Hepatocyte (in vitro differentiated cells): ENCODE measurements around the gene DNAJC8.

Source experiments
- CTCF ChIP-seq: fragments of 200-600 bp; sonication (generic); IDR thresholded peaks from 2 replicates; pipeline ENCODE4 v1.5.1; 2016; ENCODE audit warnings: antibody characterized with exemption, mild to moderate bottlenecking; ENCODE audit not compliant: poor library complexity
- EZH2 ChIP-seq: fragments of 200-600 bp; sonication (generic); IDR thresholded peaks from 2 replicates; pipeline ENCODE4 v1.6.1; 2016; ENCODE audit warnings: antibody characterized with exemption, mild to moderate bottlenecking, borderline replicate concordance

- no peak for TF ChIP-seq CTCF
- no peak for TF ChIP-seq EZH2
Observed at GRCh38 chr1:28229996-28230395, 2.8 kb downstream of the DNAJC8 start.
